ENCODE data around the gene PFDN2. TPM values are rescaled to one million over a fixed set of nuclear protein-coding genes. Genes with fewer than 3 reads are reported as not detected.

The PFDN2 gene
- total and polyA plus RNA-seq, 2 donors (not counting 3 experiments of a cell fraction or from before 2014, with no cell fraction given): 104 to 157 TPM

DNA sequence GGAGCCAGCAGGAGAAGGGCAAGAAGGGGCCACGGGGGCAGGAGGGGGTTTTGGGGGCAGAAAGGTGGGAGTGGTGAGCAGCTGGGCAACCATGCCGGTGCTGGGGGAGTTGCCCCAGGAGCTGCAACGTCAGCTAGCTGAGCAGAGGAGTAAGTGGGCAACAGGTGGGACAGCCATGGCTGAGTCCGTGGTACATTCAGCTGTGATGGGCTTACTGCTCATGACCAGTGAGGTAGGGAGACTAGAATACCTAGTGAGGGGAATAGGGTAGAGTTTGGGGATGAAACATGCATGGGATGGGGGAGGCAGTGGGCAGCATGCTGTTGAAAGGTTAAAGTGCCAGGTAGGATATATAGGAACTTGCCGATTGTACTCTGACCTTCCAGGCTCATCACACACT lies 43.8 kb upstream of the PFDN2 start:
- no TSS peak for BruUV-seq (replicated peaks)
- Histone ChIP-seq H3K27me3 (ENCODE audit: control insufficient read depth in 2 of 2, insufficient read depth in 2 of 2, low read length in 2 of 2) (no peaks in the 10 kb centered on the region), H3K36me3 (ENCODE audit: control insufficient read depth in 2 of 2, extremely low read depth in 1 of 2, insufficient read depth in 2 of 2, low read length in 2 of 2) (peaks cover 2 to 14% of the 10 kb centered on the region in 2 experiments), H3K79me2 (ENCODE audit: control insufficient read depth, insufficient read depth, low read length) (peaks cover 7% of the 10 kb centered on the region), H3K27ac (ENCODE audit: insufficient read depth, low read depth, low read length) (no peak overlapping the region), H4K20me1 (replicated peaks; ENCODE audit: control insufficient read depth, extremely low read depth, insufficient read depth, low read length) (no peaks in the 10 kb centered on the region), H3K9me3 (replicated peaks; ENCODE audit: control insufficient read depth, insufficient read depth, low read length) (no peaks in the 10 kb centered on the region), H3K9ac (replicated peaks; ENCODE audit: extremely low read depth, insufficient read depth, low read length) (no peak overlapping the region), H3K4me1 (ENCODE audit: control insufficient read depth, extremely low read depth, insufficient read depth, low read length) (peaks cover 16% of the 10 kb centered on the region), H3K4me2 (ENCODE audit: insufficient read depth, low read length) (no peak overlapping the region), H3K4me3 (replicated peaks in 1 of 3; ENCODE audit: insufficient read depth in 1 of 3, low read depth in 1 of 3, low read length in 3 of 3) (no peak overlapping the region), H2AFZ (ENCODE audit: low read depth, low read length) (no peak overlapping the region), H3K9me1 (replicated peaks; ENCODE audit: control insufficient read depth, extremely low read depth, insufficient read depth, low read length) (no peaks in the 10 kb centered on the region)
- no peak for FAIRE-seq
- TF ChIP-seq MYC (IDR thresholded peaks at IDR 0.05; ENCODE audit: low read depth, low read length): no peak
- TF ChIP-seq FOS (IDR thresholded peaks at IDR 0.05; ENCODE audit: borderline replicate concordance, insufficient read depth, low read length): no peak
- TF ChIP-seq EZH2 (IDR thresholded peaks at IDR 0.05; ENCODE audit: borderline replicate concordance, low read depth, low read length, severe bottlenecking): no peak
- no peak for TF ChIP-seq GATA2 (IDR thresholded peaks at IDR 0.05; ENCODE audit: insufficient read depth, insufficient read length, low read depth, low read length)
- no peak for TF ChIP-seq JUN (IDR thresholded peaks at IDR 0.05; ENCODE audit: borderline replicate concordance, insufficient read depth, insufficient read length, low read depth)
- TF ChIP-seq, protein P1, sequence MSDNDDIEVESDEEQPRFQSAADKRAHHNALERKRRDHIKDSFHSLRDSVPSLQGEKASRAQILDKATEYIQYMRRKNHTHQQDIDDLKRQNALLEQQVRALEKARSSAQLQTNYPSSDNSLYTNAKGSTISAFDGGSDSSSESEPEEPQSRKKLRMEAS (IDR thresholded peaks at IDR 0.05; ENCODE audit: insufficient read depth, insufficient read length): no peak
- TF ChIP-seq POLR2A (IDR thresholded peaks at IDR 0.05; ENCODE audit: low read depth, low read length): no peak
- TF ChIP-seq CTCF (IDR thresholded peaks at IDR 0.05; ENCODE audit: extremely low read depth in 1 of 2, insufficient read depth in 1 of 2, low read depth in 1 of 2, low read length in 2 of 2): no peak
- no peak for TF ChIP-seq POLR2AphosphoS5 (IDR thresholded peaks at IDR 0.05; ENCODE audit: insufficient read depth, low read depth, low read length)
- dilution Hi-C loops (cut with MboI; ENCODE audit: extremely low pct_ligation_motif_present, low sequenced_read_pairs) (no loop called here), intact Hi-C loops (cut with micrococcal nuclease) (no loop called here)
- ChIA-PET POLR2A (no interaction called here), CTCF (interaction anchor here (1.0 kb wide), 1 partner anchor 9 kb away, joined by 3 read pairs; no protein-coding TSS in a partner anchor)
- DNase-seq (ENCODE audit: low read depth, low spot score): no peak
